ENCODE results near the gene HCRT. TPM values are rescaled to one million over a fixed set of nuclear protein-coding genes. Genes with fewer than 3 reads are reported as not detected.
"Not testable (repeated sequence)": the region's sequence is repeated elsewhere in the genome, so short reads cannot be mapped to it uniquely, and the experiment has no call there.

The HCRT gene
- total RNA-seq, 1 experiment from 2014 or later: not detected

DNA sequence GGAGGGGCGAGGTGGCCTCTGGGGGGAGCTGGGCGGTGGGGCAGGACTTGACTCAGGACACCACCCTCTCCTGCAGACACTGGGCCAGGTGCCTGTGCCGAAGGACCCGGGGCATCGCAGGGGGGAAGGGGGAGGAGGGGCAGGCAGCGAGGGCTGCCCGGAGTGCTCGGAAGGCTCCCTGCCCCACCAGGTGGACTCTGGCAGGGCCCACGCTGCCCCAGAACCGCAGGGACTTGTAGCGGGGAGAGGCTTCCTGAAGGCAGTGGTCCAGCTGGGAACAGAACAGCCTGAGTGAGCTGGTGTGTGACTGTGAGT is 4.4 kb upstream of the HCRT start:
- H3K9me3 ChIP-seq (ENCODE audit: low read depth, low read length, poor library complexity, severe bottlenecking): no peaks in the 10 kb centered on the region
- no peak for DNase-seq (ENCODE audit: low spot score)
- no peaks in the 10 kb centered on the region for H3K36me3 ChIP-seq (ENCODE audit: insufficient read depth, low read length, poor library complexity, severe bottlenecking)
- intact Hi-C loops (cut with micrococcal nuclease; ENCODE audit: unreplicated experiment): no loop called here
- POLR2A ChIA-PET (ENCODE audit: low non-redundant PET): no interaction called here
- TF ChIP-seq, protein P1, sequence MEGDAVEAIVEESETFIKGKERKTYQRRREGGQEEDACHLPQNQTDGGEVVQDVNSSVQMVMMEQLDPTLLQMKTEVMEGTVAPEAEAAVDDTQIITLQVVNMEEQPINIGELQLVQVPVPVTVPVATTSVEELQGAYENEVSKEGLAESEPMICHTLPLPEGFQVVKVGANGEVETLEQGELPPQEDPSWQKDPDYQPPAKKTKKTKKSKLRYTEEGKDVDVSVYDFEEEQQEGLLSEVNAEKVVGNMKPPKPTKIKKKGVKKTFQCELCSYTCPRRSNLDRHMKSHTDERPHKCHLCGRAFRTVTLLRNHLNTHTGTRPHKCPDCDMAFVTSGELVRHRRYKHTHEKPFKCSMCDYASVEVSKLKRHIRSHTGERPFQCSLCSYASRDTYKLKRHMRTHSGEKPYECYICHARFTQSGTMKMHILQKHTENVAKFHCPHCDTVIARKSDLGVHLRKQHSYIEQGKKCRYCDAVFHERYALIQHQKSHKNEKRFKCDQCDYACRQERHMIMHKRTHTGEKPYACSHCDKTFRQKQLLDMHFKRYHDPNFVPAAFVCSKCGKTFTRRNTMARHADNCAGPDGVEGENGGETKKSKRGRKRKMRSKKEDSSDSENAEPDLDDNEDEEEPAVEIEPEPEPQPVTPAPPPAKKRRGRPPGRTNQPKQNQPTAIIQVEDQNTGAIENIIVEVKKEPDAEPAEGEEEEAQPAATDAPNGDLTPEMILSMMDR (conservative IDR thresholded peaks at IDR 0.05; ENCODE audit: low read depth, low read length): no peak
- no peak for TF ChIP-seq EZH2 (IDR thresholded peaks at IDR 0.05; ENCODE audit: borderline replicate concordance, low read depth, low read length, poor library complexity, severe bottlenecking)
- CTCF ChIA-PET: interaction anchor here (1.0 kb wide), 1 partner anchor 8 kb away, joined by 3 read pairs; the partner anchor contains the start of gene KCNH4
- no TSS peak for BruUV-seq (replicated peaks)
- no peaks in the 10 kb centered on the region for H3K4me1 ChIP-seq (ENCODE audit: insufficient read depth, low read length, poor library complexity, severe bottlenecking)
- no peaks in the 10 kb centered on the region for H3K27me3 ChIP-seq (replicated peaks; ENCODE audit: insufficient read depth, low read depth, low read length, poor library complexity)
- no peak overlapping the region for H3K4me3 ChIP-seq (ENCODE audit: low read depth, low read length, poor library complexity, severe bottlenecking)
- H3K27ac ChIP-seq (ENCODE audit: low read depth, low read length, poor library complexity, severe bottlenecking): no peak overlapping the region

DNA sequence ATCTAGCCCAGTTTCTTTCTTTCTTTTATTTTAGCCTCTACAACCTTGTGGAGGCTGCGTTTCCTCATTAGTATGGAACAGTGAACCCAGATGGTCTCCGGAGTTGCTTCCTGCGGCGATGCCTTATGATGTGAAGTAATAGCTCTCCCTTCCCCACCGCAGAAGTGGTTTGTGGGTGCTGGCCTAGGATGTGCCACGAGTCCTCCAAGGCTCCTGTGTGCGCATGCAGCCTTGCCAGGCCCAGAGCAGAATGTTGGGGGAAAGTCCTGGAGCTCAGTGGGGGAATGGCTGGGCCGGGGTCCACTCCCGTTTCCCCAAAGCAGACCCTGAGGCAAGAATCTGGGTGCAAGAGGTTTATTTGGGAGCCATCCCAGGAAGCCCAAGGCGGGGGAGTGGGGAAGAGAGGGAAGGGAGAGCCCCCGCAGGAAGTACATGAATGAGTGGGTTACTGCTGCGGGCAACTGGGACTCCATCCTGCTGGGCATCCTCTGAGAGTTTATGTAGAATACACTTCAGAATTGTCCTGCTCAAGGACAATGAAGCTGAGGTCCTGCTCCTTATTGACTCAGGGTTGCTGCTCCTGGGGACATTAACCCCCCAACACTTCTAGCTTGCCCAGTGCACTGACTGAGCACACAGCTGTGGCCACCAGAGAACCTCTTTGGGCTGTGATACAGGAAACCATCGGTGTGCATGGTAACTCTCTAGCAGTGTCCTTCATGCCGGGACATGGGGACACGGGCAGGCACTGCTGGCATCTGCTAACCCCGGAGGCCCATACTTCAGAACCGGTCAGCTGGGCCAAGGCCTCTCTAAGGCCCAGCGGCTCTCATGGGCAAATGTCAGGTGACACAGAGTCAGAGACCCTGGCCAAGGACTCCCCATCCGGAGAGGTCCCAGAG is 3.7 kb upstream of the HCRT start:
- no TSS peak for BruUV-seq (replicated peaks)
- Histone ChIP-seq H3K4me1 (ENCODE audit: insufficient read depth, low read length, poor library complexity, severe bottlenecking) (no peaks in the 10 kb centered on the region), H3K9me3 (ENCODE audit: low read depth, low read length, poor library complexity, severe bottlenecking) (no peaks in the 10 kb centered on the region), H3K27me3 (replicated peaks; ENCODE audit: insufficient read depth, low read depth, low read length, poor library complexity) (no peaks in the 10 kb centered on the region), H3K27ac (ENCODE audit: low read depth, low read length, poor library complexity, severe bottlenecking) (no peak overlapping the region), H3K4me3 (ENCODE audit: low read depth, low read length, poor library complexity, severe bottlenecking) (no peak overlapping the region), H3K36me3 (ENCODE audit: insufficient read depth, low read length, poor library complexity, severe bottlenecking) (no peaks in the 10 kb centered on the region)
- TF ChIP-seq EZH2 (IDR thresholded peaks at IDR 0.05; ENCODE audit: borderline replicate concordance, low read depth, low read length, poor library complexity, severe bottlenecking): no peak
- TF ChIP-seq, protein P1 (conservative IDR thresholded peaks at IDR 0.05; ENCODE audit: low read depth, low read length): no peak
- POLR2A ChIA-PET (ENCODE audit: low non-redundant PET): no interaction called here
- CTCF ChIA-PET: interaction anchor here (1.0 kb wide), 1 partner anchor 8 kb away, joined by 3 read pairs; the partner anchor contains the start of gene KCNH4
- intact Hi-C loops (cut with micrococcal nuclease; ENCODE audit: unreplicated experiment): no loop called here
- DNase-seq (ENCODE audit: low spot score): no peak

DNA sequence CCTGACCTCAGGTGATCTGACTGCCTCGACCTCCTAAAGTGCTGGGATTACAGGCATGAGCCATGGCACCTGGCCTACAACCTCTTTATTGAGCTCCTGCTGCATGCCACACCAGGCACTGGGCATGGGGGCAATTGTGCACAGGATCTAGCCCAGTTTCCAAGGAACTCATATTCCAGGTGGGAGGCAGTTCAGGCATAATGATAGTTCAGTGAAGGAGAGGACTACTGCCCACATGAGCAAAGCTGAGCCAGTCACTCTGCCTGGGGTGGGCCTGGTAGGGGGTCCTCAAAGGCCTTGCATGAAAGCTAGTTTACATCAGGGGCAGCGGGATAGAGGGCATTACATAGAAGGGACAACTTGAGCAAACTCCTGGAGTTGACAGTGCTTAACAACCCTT is 2.6 kb upstream of the HCRT start:
- Histone ChIP-seq H3K27ac (ENCODE audit: low read depth, low read length, poor library complexity, severe bottlenecking) (no peak overlapping the region), H3K9me3 (ENCODE audit: low read depth, low read length, poor library complexity, severe bottlenecking) (no peaks in the 10 kb centered on the region), H3K27me3 (replicated peaks; ENCODE audit: insufficient read depth, low read depth, low read length, poor library complexity) (no peaks in the 10 kb centered on the region), H3K4me1 (ENCODE audit: insufficient read depth, low read length, poor library complexity, severe bottlenecking) (peaks cover 4% of the 10 kb centered on the region), H3K36me3 (ENCODE audit: insufficient read depth, low read length, poor library complexity, severe bottlenecking) (no peaks in the 10 kb centered on the region), H3K4me3 (ENCODE audit: low read depth, low read length, poor library complexity, severe bottlenecking) (no peak overlapping the region)
- DNase-seq (ENCODE audit: low spot score): no peak
- intact Hi-C loops (cut with micrococcal nuclease; ENCODE audit: unreplicated experiment): no loop called here
- POLR2A ChIA-PET (ENCODE audit: low non-redundant PET): no interaction called here
- TF ChIP-seq EZH2 (IDR thresholded peaks at IDR 0.05; ENCODE audit: borderline replicate concordance, low read depth, low read length, poor library complexity, severe bottlenecking): no peak
- TF ChIP-seq, protein P1 (conservative IDR thresholded peaks at IDR 0.05; ENCODE audit: low read depth, low read length): no peak
- no TSS peak for BruUV-seq (replicated peaks)
- CTCF ChIA-PET: no interaction called here

DNA sequence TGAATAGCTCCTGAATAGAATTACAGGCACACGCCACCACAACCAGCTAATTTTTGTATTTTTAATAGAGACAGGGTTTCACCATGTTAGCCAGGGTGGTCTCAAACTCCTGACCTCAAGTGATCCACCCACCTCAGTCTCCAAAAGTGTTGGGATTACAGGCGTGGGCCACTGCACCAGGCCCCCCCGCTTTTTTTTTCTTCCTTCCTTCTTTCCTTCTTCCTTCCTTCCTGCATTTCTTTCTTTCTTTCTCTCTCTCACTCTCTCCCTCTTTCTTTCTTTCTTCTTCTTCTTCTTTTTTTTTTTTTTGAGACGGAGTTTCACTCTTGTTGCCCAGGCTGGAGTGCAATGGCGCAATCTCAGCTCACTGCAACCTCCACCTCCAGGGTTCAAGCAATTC is 939 bp upstream of the HCRT start:
- BruUV-seq (replicated peaks); H3K27me3 ChIP-seq (replicated peaks; ENCODE audit: insufficient read depth, low read depth, low read length, poor library complexity); H3K4me1 ChIP-seq (ENCODE audit: insufficient read depth, low read length, poor library complexity, severe bottlenecking); H3K27ac ChIP-seq (ENCODE audit: low read depth, low read length, poor library complexity, severe bottlenecking); intact Hi-C loops (cut with micrococcal nuclease; ENCODE audit: unreplicated experiment); CTCF ChIA-PET; H3K9me3 ChIP-seq (ENCODE audit: low read depth, low read length, poor library complexity, severe bottlenecking); DNase-seq (ENCODE audit: low spot score); H3K36me3 ChIP-seq (ENCODE audit: insufficient read depth, low read length, poor library complexity, severe bottlenecking); H3K4me3 ChIP-seq (ENCODE audit: low read depth, low read length, poor library complexity, severe bottlenecking): not testable (repeated sequence)
- POLR2A ChIA-PET (ENCODE audit: low non-redundant PET): interaction anchor here (0.7 kb wide), 1 partner anchor 7 kb away, joined by 4 read pairs; no protein-coding TSS in a partner anchor
